HG03565 (cell line): ENCODE data around the gene TRAF1.

Experiments
- ATAC-seq: cut with Tn5 transposase; IDR thresholded peaks from one replicate; pipeline ENCODE4 v1.9.1; 2021; ENCODE audit warnings: mild to moderate bottlenecking, moderate library complexity; ENCODE audit not compliant: unreplicated experiment

The TRAF1 gene

GRCh38 chr9:120872791-120873502 lies 53.6 kb downstream of the TRAF1 start:
- ATAC-seq: no peak

DNA sequence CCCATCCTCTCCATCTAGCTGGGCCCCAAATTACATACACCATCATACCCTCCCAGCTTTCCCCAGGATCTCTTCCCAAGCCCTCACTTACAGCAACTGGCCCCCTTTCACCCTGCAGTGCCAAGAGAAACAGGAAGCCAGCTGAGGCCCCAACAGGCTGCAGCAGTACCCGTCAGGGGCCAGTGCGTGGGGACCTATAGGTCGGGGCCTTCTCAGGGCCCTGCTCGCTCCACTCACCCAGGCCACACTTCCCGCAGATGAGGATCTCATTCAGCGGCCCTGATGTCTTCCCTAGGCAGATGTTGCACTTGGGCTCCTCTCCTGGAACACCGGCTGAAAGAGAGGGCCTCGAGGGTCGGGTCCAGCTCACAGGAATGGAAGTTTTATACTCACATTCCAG lies 56.4 kb downstream of the TRAF1 start:
- ATAC-seq: no peak

GRCh38 chr9:120869726-120870125 lies 56.9 kb downstream of the TRAF1 start:
- no peak for ATAC-seq

DNA sequence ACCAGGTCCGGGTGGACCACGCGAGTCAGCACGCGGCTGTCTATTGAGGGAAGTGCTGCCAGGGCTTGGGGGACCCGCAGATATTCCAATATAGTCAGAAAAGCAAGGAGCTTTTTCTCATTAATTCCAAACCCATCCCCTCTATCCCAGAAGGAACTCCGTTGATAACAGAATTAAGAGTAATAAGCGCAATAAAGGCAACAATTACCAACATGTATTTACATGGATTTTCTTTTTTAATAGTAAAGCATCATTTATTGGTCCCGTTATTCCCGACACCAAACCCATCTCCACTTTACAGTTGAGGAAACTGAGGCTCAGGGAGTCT lies 57.3 kb downstream of the TRAF1 start:
- no peak for ATAC-seq

- peak; percentile 83 for ATAC-seq
Observed at GRCh38 chr9:120868676-120869359, 57.8 kb downstream of the TRAF1 start.

- no peak for ATAC-seq
Observed at GRCh38 chr9:120868339-120868675, 58.3 kb downstream of the TRAF1 start.

DNA sequence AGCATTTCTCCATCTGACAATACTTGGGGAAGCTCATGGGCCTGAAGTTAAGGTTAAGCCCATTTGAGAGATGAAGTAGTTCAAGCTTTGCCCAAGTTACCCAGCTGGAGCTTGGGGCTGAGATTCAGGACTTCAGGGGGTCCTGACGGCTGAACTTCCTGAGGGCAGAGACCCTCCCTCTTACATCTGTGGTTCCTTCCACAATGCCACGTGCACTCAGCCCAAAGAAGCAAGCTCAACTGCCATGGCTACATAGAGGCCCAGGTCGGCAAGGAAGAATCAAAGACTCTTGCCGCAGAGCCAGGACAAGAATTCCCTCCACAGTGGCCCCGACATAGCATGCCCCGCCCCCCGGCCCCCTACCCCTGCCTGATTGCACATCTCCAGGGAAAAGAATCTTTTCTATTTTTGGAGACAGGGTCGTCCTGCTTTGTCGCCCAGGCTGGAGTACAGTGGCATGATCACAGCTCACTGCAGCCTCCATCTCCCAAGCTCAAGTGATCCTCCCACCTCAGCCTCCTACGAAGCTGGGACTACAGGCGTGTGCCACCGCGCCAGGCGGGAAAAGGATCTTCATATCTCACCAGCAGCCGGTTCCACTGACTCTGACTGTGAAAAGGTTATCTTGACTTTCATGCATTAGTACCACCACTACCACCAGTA lies 58.8 kb downstream of the TRAF1 start:
- no peak for ATAC-seq

- ATAC-seq: no peak
Observed at GRCh38 chr9:120866651-120867050, 59.9 kb downstream of the TRAF1 start.

GRCh38 chr9:120865809-120866208 lies 60.8 kb downstream of the TRAF1 start:
- ATAC-seq: no peak

- no peak for ATAC-seq
Observed at GRCh38 chr9:120865176-120865575, 61.4 kb downstream of the TRAF1 start.

GRCh38 chr9:120864719-120865118 lies 61.9 kb downstream of the TRAF1 start:
- no peak for ATAC-seq

DNA sequence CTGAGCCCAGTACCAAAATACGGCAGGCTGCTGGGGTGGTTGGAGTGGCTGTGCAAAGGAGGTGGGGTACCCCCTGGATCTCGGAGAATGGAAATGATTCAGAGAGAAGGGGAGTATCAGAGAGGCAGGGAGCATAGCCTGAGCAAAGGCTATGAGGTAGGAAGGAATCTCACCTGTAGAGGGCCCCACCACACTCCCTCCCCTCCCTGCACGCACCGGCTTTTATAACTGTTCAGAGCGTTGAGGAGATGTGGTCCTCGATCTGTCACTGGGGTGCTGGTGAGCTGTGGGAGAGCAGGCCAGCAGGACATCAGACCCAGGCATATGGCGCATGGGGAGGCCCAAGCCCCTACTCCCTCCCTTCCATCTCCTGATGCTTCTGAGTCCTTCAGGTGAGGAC lies 62.8 kb downstream of the TRAF1 start:
- ATAC-seq: no peak

DNA sequence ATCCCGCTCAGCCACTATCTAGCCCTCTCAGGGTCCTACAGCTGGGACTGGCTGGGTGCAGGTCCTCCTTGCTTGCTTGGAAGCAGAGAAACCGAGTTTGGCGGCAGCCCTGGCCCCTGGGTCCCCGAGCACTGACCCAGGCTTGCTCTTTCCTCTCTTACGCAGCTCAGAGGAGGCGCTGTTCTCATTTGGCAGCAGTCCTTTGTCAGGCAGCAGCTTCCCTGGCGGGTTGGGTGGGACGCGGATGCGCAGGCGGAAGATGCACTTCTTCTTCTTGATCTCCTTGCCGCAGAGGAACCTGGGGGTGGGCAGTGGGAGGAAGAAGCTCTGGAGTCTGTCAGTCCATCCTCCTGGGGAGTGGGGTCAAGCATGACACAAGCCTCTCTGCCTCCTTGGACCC lies 64.1 kb downstream of the TRAF1 start:
- no peak for ATAC-seq

- no peak for ATAC-seq
Observed at GRCh38 chr9:120861935-120862334, 64.7 kb downstream of the TRAF1 start.

GRCh38 chr9:120860083-120860482 lies 66.5 kb downstream of the TRAF1 start:
- ATAC-seq: no peak

GRCh38 chr9:120859361-120859760 lies 67.2 kb downstream of the TRAF1 start:
- ATAC-seq: no peak

GRCh38 chr9:120857902-120858301 lies 68.7 kb downstream of the TRAF1 start:
- no peak for ATAC-seq

DNA sequence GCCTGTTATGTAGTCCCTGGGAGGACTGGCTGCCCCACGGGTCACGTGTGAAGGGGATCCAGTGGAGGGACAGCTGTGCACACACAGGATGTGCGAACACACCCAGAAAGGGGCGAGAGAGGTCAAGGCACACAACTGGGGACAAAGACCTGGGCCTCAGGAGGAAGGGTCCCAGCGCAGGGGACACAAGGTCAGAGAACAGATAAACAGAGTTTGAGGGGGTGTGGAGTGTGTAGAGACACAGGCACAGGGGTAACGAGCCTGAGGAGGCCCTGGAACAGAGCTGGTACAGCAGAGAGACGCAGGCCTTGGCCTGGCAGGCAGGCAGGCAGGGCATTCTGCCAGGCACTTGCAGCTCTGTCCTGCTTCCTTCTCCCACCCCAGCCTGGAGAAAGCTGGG lies 69.1 kb downstream of the TRAF1 start:
- ATAC-seq: no peak

DNA sequence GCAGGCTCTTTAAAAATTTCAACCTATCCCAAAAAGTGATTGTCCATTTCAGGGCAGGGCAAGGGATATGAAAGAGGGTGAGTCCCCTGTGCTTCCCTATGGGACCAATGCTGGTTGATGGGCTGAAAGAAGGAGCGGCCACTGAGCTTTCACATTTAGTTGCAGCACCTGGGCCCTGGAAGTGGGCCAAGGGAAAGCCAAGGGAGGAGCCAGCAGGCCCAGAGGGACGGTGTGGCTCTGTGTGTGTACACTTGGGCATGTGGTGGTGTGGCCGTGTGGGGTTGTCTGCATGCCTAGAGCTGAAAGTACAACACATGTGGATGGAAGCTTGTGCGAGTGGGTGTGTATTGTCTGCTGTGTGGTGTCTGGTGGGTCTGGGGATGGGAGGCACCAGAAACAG lies 69.9 kb downstream of the TRAF1 start:
- no peak for ATAC-seq

DNA sequence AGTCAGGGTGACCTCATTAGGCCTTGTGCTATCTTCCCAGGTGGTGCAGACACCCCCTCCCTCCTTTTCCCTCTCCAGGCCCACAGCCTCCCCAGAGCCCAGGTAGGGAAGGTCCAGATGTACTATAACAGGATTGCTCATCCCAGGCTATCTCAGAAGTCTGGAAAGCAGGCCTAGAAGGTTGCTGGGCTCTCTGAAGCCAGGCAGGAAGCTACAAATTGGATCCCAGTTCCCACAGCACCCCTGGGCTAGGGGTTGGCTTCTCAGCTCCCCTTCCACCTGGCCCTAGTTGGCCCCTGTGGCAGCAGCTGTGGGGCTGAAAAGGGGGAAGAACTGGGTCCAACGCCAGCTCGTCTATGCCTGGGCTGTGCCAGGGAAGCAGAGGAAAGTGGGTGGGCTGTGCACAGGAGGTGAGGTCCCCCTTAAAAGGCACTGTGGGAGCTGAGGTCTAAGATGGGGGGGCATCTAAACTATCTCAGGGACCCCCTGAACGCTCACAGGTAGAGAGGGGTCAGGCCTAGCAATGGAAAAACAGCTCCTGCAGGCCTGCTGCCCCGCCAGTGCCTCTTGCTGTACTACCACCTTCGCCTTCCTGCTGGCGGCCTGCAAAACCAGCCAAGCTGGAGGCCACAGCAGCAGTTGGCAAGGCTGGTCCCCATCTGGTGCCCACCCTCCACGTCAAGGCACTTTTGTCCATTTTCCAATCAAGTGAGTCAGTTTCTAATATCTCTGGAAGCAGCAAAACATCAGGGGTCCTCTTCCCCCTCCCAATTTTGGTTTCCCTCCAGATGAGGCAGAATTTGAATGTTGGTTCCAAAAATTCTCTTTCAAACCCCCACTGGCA lies 70.5 kb downstream of the TRAF1 start:
- ATAC-seq: no peak

- ATAC-seq: no peak
Observed at GRCh38 chr9:120854596-120855327, 71.8 kb downstream of the TRAF1 start.
